HepG2 (cell line): Measurements from ENCODE around the gene PRKCG. TPM values are rescaled to one million over a fixed set of nuclear protein-coding genes. Genes with fewer than 3 reads are reported as not detected.
A peak's percentile ranks its signal among the peaks of the same experiment; 100 is the strongest.

ENCODE experiments used
- AKAP8 ChIP-seq: sonication (generic); formaldehyde crosslinking; IDR thresholded peaks from 2 replicates; pipeline ENCODE4 v1.5.1; 2020; ENCODE audit warnings: mild to moderate bottlenecking, missing genetic modification reagents
- GABPB1 ChIP-seq: IDR thresholded peaks from 2 replicates; pipeline ENCODE4 v1.6.1; 2016; ENCODE audit warnings: mild to moderate bottlenecking, missing genetic modification reagents, moderate library complexity, missing compliant biosample characterization
- GZF1 ChIP-seq: sonication (generic); formaldehyde crosslinking; IDR thresholded peaks from 2 replicates; pipeline ENCODE4 v1.5.1; 2020; ENCODE audit warnings: mild to moderate bottlenecking, missing genetic modification reagents
- HMG20A ChIP-seq: IDR thresholded peaks from 2 replicates; pipeline ENCODE4 v1.6.1; 2016; ENCODE audit warnings: borderline replicate concordance
- HOXA3 ChIP-seq: sonication (generic); formaldehyde crosslinking; IDR thresholded peaks from 2 replicates; pipeline ENCODE4 v1.5.0; 2020; ENCODE audit warnings: missing genetic modification reagents
- ISL2 ChIP-seq: sonication (generic); formaldehyde crosslinking; IDR thresholded peaks from 2 replicates; pipeline ENCODE4 v1.5.0; 2020; ENCODE audit warnings: missing genetic modification reagents
- MXI1 ChIP-seq: IDR thresholded peaks from 3 replicates; pipeline ENCODE4 v1.6.1; 2012; ENCODE audit warnings: low read depth, low read length, inconsistent platforms, borderline replicate concordance
- NCOA1 ChIP-seq: sonication (generic); formaldehyde crosslinking; IDR thresholded peaks from 2 replicates; pipeline ENCODE4 v1.9.0; 2021; ENCODE audit warnings: missing genetic modification reagents
- NCOA2 ChIP-seq: sonication (generic); formaldehyde crosslinking; IDR thresholded peaks from 2 replicates; pipeline ENCODE4 v1.8.0; 2022; ENCODE audit warnings: inconsistent platforms
- POLR2A ChIP-seq, 2 experiments: IDR thresholded peaks; 2 replicates each; pipeline ENCODE4 v1.6.1; 2011; ENCODE audit warnings: low read depth in 2 of 2, low read length in 2 of 2, mild to moderate bottlenecking in 1 of 2, moderate library complexity in 1 of 2; ENCODE audit not compliant: insufficient read depth in 1 of 2
- RFX1 ChIP-seq: fragments of 450-650 bp; IDR thresholded peaks from 2 replicates; pipeline ENCODE4 v1.6.1; 2017
- SALL2 ChIP-seq: sonication (generic); formaldehyde crosslinking; IDR thresholded peaks from 2 replicates; pipeline ENCODE4 v1.8.1; 2023; ENCODE audit warnings: mild to moderate bottlenecking, missing genetic modification reagents, inconsistent platforms
- SMARCE1 ChIP-seq: fragments of 450-650 bp; IDR thresholded peaks from 2 replicates; pipeline ENCODE4 v1.6.1; 2017; ENCODE audit warnings: borderline replicate concordance
- SRF ChIP-seq: IDR thresholded peaks from 2 replicates; pipeline ENCODE4 v1.6.1; 2011; ENCODE audit warnings: mild to moderate bottlenecking, low read depth, low read length, moderate library complexity
- ZNF343 ChIP-seq: sonication (generic); formaldehyde crosslinking; IDR thresholded peaks from 2 replicates; pipeline ENCODE4 v1.4.0; 2020; ENCODE audit warnings: mild to moderate bottlenecking, missing genetic modification reagents
- ZNF441 ChIP-seq: sonication (generic); formaldehyde crosslinking; IDR thresholded peaks from 2 replicates; pipeline ENCODE4 v1.7.0; 2021; ENCODE audit warnings: missing genetic modification reagents, borderline replicate concordance
- ZNF468 ChIP-seq: sonication (generic); formaldehyde crosslinking; IDR thresholded peaks from 2 replicates; pipeline ENCODE4 v1.8.0; 2022; ENCODE audit warnings: mild to moderate bottlenecking, moderate library complexity, missing genetic modification reagents
- ZNF616 ChIP-seq: sonication (generic); formaldehyde crosslinking; IDR thresholded peaks from 2 replicates; pipeline ENCODE4 v1.5.0; 2020; ENCODE audit warnings: low read depth, mild to moderate bottlenecking, missing genetic modification reagents
- ZNF724P ChIP-seq: sonication (generic); formaldehyde crosslinking; IDR thresholded peaks from 2 replicates; pipeline ENCODE4 v1.8.0; 2022; ENCODE audit warnings: missing genetic modification reagents, borderline replicate concordance
- ZNF773 ChIP-seq: sonication (generic); formaldehyde crosslinking; IDR thresholded peaks from 2 replicates; pipeline ENCODE4 v1.4.0; 2020; ENCODE audit warnings: missing genetic modification reagents, borderline replicate concordance
- ZNF850 ChIP-seq: sonication (generic); formaldehyde crosslinking; conservative IDR thresholded peaks from 2 replicates; pipeline ENCODE4 v1.9.0; 2021; ENCODE audit warnings: mild to moderate bottlenecking, missing genetic modification reagents
- polyA plus RNA-seq, 8 experiments: library from polyadenylated mRNA; depleted of rRNA in 3 of 8; stranded (reverse) in 7 of 8; unstranded in 1 of 8; fragments of >200 nt; fragmentation: Illumina TruSeq in 4 of 8; extraction: Trizol in 4 of 8; gene quantifications; 2 replicates each; pipeline versions ENCODE4 v1.2.1 to v1.2.3, GENCODE V29; 2011 to 2016; ENCODE audit warnings: low read depth in 4 of 8, missing spikeins in 1 of 8, mixed read lengths in 1 of 8; ENCODE audit not compliant: insufficient read depth in 1 of 8
- total RNA-seq, 5 experiments: library from RNA; depleted of rRNA; stranded (reverse); fragments of >200 nt; fragmentation: Illumina TruSeq; extraction: Trizol; gene quantifications; 2 replicates each; pipeline ENCODE4 v1.2.3, GENCODE V29; 2016; ENCODE audit warnings: low read depth in 1 of 5
- TF ChIP-seq, protein P1 (sequence below): sonication (generic); formaldehyde crosslinking; IDR thresholded peaks from 2 replicates; pipeline ENCODE4 v1.4.0; 2020; ENCODE audit warnings: mild to moderate bottlenecking, missing genetic modification reagents, borderline replicate concordance
- TF ChIP-seq, protein P2 (sequence below): sonication (generic); formaldehyde crosslinking; IDR thresholded peaks from 2 replicates; pipeline ENCODE4 v1.4.0; 2020; ENCODE audit warnings: mild to moderate bottlenecking, missing genetic modification reagents
- TF ChIP-seq, protein P3 (sequence below): sonication (generic); formaldehyde crosslinking; IDR thresholded peaks from 2 replicates; pipeline ENCODE4 v1.4.0; 2020; ENCODE audit warnings: mild to moderate bottlenecking, missing genetic modification reagents
- TF ChIP-seq, protein P4 (sequence below): sonication (generic); formaldehyde crosslinking; IDR thresholded peaks from 2 replicates; pipeline ENCODE4 v1.5.0; 2020; ENCODE audit warnings: missing genetic modification reagents, mild to moderate bottlenecking, borderline replicate concordance
- TF ChIP-seq, protein P5 (sequence below): IDR thresholded peaks from 2 replicates; pipeline ENCODE4 v1.6.1; 2012; ENCODE audit warnings: inconsistent platforms
- TF ChIP-seq, protein P6 (sequence below): IDR thresholded peaks from 2 replicates; pipeline ENCODE4 v1.6.1; 2018; ENCODE audit warnings: missing genetic modification reagents

Gene PRKCG
- total and polyA plus RNA-seq, 2 of the 13 experiments (the other 11 are each of a cell fraction or from before 2014, with no cell fraction given) = 0.02 to 0.03 TPM

DNA sequence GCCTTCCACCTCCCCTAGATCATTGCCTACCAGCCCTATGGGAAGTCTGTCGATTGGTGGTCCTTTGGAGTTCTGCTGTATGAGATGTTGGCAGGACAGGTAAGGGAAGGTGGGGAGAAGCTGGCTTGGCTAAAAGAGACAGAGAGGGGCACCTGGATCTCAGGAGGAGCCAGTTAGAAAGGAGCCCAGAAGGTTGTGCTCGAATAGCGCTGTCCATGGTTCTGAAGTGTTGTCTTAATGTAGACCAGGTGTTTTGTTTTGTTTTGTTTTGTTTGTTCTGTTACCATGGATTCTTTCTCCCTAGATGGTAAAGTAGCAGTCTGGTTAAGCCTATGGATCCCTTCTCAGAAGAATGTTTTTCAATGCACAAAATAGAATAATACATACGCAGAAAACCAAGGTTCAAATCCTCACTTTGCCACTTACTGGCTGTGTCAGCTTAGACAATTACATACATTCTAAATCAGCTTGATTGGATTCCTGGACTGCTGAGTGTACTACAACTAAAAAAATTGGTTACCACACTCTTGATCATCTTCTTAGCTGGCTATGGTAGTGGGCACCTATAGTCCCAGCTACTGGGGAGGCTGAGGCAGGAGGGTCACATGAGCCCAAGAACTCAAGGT, 21.2 kb downstream of the PRKCG start (continued):
- TF ChIP-seq, protein P1, sequence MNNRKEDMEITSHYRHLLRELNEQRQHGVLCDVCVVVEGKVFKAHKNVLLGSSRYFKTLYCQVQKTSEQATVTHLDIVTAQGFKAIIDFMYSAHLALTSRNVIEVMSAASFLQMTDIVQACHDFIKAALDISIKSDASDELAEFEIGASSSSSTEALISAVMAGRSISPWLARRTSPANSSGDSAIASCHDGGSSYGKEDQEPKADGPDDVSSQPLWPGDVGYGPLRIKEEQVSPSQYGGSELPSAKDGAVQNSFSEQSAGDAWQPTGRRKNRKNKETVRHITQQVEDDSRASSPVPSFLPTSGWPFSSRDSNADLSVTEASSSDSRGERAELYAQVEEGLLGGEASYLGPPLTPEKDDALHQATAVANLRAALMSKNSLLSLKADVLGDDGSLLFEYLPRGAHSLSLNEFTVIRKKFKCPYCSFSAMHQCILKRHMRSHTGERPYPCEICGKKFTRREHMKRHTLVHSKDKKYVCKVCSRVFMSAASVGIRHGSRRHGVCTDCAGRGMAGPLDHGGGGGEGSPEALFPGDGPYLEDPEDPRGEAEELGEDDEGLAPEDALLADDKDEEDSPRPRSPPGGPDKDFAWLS = no peak
- TF ChIP-seq ZNF773 (CRISPR knock-in tag) = no peak
- no peak for TF ChIP-seq ZNF343
- TF ChIP-seq SALL2 (CRISPR knock-in tag) = no peak
- TF ChIP-seq ZNF468 (CRISPR knock-in tag) = no peak
- no peak for TF ChIP-seq NCOA1 (CRISPR knock-in tag)
- 0 out of 3 replicates have a peak, but pooled peaks have one; percentile 29 for TF ChIP-seq MXI1
- TF ChIP-seq, protein P2, sequence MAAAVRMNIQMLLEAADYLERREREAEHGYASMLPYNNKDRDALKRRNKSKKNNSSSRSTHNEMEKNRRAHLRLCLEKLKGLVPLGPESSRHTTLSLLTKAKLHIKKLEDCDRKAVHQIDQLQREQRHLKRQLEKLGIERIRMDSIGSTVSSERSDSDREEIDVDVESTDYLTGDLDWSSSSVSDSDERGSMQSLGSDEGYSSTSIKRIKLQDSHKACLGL (CRISPR knock-in tag) = no peak
- no peak for TF ChIP-seq GZF1
- TF ChIP-seq ISL2 = 0 out of 2 replicates have a peak, but pooled peaks have one; percentile 29
- TF ChIP-seq, protein P3, sequence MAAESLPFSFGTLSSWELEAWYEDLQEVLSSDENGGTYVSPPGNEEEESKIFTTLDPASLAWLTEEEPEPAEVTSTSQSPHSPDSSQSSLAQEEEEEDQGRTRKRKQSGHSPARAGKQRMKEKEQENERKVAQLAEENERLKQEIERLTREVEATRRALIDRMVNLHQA (CRISPR knock-in tag) = no peak
- no peak for TF ChIP-seq HMG20A (CRISPR knock-in tag)
- no peak for TF ChIP-seq NCOA2 (CRISPR knock-in tag)
- TF ChIP-seq AKAP8 = no peak
- TF ChIP-seq RFX1 = no peak
- no peak for TF ChIP-seq ZNF724P (CRISPR knock-in tag)
- TF ChIP-seq, protein P4, sequence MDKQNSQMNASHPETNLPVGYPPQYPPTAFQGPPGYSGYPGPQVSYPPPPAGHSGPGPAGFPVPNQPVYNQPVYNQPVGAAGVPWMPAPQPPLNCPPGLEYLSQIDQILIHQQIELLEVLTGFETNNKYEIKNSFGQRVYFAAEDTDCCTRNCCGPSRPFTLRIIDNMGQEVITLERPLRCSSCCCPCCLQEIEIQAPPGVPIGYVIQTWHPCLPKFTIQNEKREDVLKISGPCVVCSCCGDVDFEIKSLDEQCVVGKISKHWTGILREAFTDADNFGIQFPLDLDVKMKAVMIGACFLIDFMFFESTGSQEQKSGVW (CRISPR knock-in tag) = no peak
- TF ChIP-seq ZNF441 (CRISPR knock-in tag) = no peak
- TF ChIP-seq, protein P5, sequence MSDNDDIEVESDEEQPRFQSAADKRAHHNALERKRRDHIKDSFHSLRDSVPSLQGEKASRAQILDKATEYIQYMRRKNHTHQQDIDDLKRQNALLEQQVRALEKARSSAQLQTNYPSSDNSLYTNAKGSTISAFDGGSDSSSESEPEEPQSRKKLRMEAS = no peak
- TF ChIP-seq GABPB1 (CRISPR knock-in tag) = no peak
- TF ChIP-seq HOXA3 (CRISPR knock-in tag) = no peak
- no peak for TF ChIP-seq SRF
- TF ChIP-seq POLR2A (IDR thresholded peaks at IDR 0.05; ENCODE audit: insufficient read depth in 1 of 2, low read depth in 2 of 2, low read length in 2 of 2) = no peak
- TF ChIP-seq, protein P6, sequence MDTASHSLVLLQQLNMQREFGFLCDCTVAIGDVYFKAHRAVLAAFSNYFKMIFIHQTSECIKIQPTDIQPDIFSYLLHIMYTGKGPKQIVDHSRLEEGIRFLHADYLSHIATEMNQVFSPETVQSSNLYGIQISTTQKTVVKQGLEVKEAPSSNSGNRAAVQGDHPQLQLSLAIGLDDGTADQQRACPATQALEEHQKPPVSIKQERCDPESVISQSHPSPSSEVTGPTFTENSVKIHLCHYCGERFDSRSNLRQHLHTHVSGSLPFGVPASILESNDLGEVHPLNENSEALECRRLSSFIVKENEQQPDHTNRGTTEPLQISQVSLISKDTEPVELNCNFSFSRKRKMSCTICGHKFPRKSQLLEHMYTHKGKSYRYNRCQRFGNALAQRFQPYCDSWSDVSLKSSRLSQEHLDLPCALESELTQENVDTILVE (CRISPR knock-in tag) = peak; percentile 68; the same call in 1 of the 2 replicates
- TF ChIP-seq ZNF850 (CRISPR knock-in tag) = no peak
- no peak for TF ChIP-seq ZNF616 (CRISPR knock-in tag)
- TF ChIP-seq SMARCE1 = no peak
